Osteoblast (primary cell): ENCODE measurements around the gene SHISAL2B. TPM values are rescaled to one million over a fixed set of nuclear protein-coding genes. Genes with fewer than 3 reads are reported as not detected.

Source experiments
- DNase-seq: peaks from one replicate; pipeline ENCODE4 v3.0.0; 2011; ENCODE audit warnings: low spot score, mixed read lengths; ENCODE audit not compliant: insufficient read length; ENCODE audit errors: missing footprints
- H2AFZ ChIP-seq: 2 replicates; pipeline ENCODE4 v1.6.0; 2011; ENCODE audit warnings: mild to moderate bottlenecking, low read length
- H3K27ac ChIP-seq: 2 replicates; pipeline ENCODE4 v1.5.1; 2011; ENCODE audit warnings: mild to moderate bottlenecking, low read depth, low read length, moderate library complexity
- H3K27me3 ChIP-seq: 2 replicates; pipeline ENCODE4 v1.6.0; 2012; ENCODE audit warnings: mild to moderate bottlenecking, control low read depth, inconsistent platforms, low read length, moderate library complexity; ENCODE audit not compliant: insufficient read depth
- H3K36me3 ChIP-seq: 2 replicates; pipeline ENCODE4 v1.5.1; 2011; ENCODE audit warnings: mild to moderate bottlenecking, low read length, control low read depth, moderate library complexity; ENCODE audit not compliant: insufficient read depth
- H3K4me1 ChIP-seq: 2 replicates; pipeline ENCODE4 v1.5.1; 2011; ENCODE audit warnings: mild to moderate bottlenecking, low read length, control low read depth, moderate library complexity; ENCODE audit not compliant: insufficient read depth
- H3K4me2 ChIP-seq: 2 replicates; pipeline ENCODE4 v1.6.0; 2011; ENCODE audit warnings: mild to moderate bottlenecking, low read length; ENCODE audit not compliant: insufficient read depth
- H3K4me3 ChIP-seq: fragments of 200-600 bp; sonication (generic); 3 replicates; pipeline ENCODE4 v1.5.1; 2012; ENCODE audit warnings: mild to moderate bottlenecking, low read length, inconsistent platforms; ENCODE audit not compliant: insufficient read depth
- H3K79me2 ChIP-seq: 2 replicates; pipeline ENCODE4 v1.6.0; 2012; ENCODE audit warnings: mild to moderate bottlenecking, low read length, control low read depth, inconsistent platforms; ENCODE audit not compliant: insufficient read depth
- H3K9me3 ChIP-seq: 2 replicates; pipeline ENCODE4 v1.5.1; 2011; ENCODE audit warnings: low read depth, low read length, control low read depth
- H4K20me1 ChIP-seq: 2 replicates; pipeline ENCODE4 v1.6.0; 2012; ENCODE audit warnings: mild to moderate bottlenecking, low read length, control low read depth; ENCODE audit not compliant: insufficient read depth
- total RNA-seq: library from RNA; depleted of rRNA; stranded (reverse); fragments of >200 nt; gene quantifications from 2 replicates; pipeline ENCODE4 v1.2.3, GENCODE V29; 2012
- TF ChIP-seq, protein P1 (sequence below): IDR thresholded peaks from 2 replicates; pipeline ENCODE4 v1.5.1; 2011; ENCODE audit warnings: mild to moderate bottlenecking, low read depth, low read length, moderate library complexity; ENCODE audit errors: extremely low read depth

SHISAL2B gene
- total RNA-seq, 1 donor = not detected

DNA sequence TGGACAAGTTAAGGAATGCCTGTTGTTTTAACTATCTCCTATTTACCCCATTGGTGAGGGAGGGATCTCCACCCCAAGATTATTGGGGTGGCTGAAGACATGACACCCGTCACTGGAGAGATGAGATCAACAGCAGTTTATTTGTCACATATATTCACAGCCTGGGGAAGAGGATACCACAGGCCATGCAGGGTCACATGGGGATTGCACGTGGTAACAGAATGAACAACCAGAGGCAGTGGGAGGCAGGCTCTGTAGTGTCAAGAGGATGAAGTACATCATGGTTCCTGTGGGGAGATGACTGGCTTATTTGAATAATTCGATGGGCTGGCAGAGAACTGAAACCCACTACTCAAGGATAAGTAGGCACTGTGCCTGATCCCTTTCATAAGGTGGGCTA is 18.6 kb upstream of the SHISAL2B start:
- H3K4me3 ChIP-seq = no peak overlapping the region
- H3K4me1 ChIP-seq = peaks cover under 1% of the 10 kb centered on the region
- H2AFZ ChIP-seq = no peak overlapping the region
- TF ChIP-seq, protein P1, sequence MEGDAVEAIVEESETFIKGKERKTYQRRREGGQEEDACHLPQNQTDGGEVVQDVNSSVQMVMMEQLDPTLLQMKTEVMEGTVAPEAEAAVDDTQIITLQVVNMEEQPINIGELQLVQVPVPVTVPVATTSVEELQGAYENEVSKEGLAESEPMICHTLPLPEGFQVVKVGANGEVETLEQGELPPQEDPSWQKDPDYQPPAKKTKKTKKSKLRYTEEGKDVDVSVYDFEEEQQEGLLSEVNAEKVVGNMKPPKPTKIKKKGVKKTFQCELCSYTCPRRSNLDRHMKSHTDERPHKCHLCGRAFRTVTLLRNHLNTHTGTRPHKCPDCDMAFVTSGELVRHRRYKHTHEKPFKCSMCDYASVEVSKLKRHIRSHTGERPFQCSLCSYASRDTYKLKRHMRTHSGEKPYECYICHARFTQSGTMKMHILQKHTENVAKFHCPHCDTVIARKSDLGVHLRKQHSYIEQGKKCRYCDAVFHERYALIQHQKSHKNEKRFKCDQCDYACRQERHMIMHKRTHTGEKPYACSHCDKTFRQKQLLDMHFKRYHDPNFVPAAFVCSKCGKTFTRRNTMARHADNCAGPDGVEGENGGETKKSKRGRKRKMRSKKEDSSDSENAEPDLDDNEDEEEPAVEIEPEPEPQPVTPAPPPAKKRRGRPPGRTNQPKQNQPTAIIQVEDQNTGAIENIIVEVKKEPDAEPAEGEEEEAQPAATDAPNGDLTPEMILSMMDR = no peak
- no peaks in the 10 kb centered on the region for H3K36me3 ChIP-seq
- H3K27ac ChIP-seq = no peak overlapping the region
- no peaks in the 10 kb centered on the region for H3K9me3 ChIP-seq
- no peak overlapping the region for H3K4me2 ChIP-seq
- DNase-seq = no peak
- no peaks in the 10 kb centered on the region for H3K79me2 ChIP-seq
- peaks cover 2% of the 10 kb centered on the region for H3K27me3 ChIP-seq
- H4K20me1 ChIP-seq = no peaks in the 10 kb centered on the region

GRCh38 chr5:64678374-64678773 is 11.9 kb upstream of the SHISAL2B start:
- no peak overlapping the region for H2AFZ ChIP-seq
- TF ChIP-seq, protein P1 = no peak
- no peak for DNase-seq

GRCh38 chr5:64680289-64680688 is 10.0 kb upstream of the SHISAL2B start:
- Histone ChIP-seq H3K36me3 (no peaks in the 10 kb centered on the region), H2AFZ (no peak overlapping the region), H3K27me3 (peaks cover 14% of the 10 kb centered on the region), H3K79me2 (no peaks in the 10 kb centered on the region), H3K9me3 (no peaks in the 10 kb centered on the region), H4K20me1 (no peaks in the 10 kb centered on the region), H3K4me2 (no peak overlapping the region), H3K4me3 (no peak overlapping the region), H3K27ac (no peak overlapping the region), H3K4me1 (no peaks in the 10 kb centered on the region)
- DNase-seq = no peak
- TF ChIP-seq, protein P1 = peak; percentile 36

More at GRCh38 chr5:64678374-64678773, 11.9 kb upstream of the SHISAL2B start:
- Histone ChIP-seq H3K79me2 (no peaks in the 10 kb centered on the region), H3K27me3 (peaks cover 7% of the 10 kb centered on the region), H3K4me2 (no peak overlapping the region), H4K20me1 (no peaks in the 10 kb centered on the region), H3K9me3 (no peaks in the 10 kb centered on the region), H3K4me3 (no peak overlapping the region), H3K27ac (no peak overlapping the region), H3K4me1 (no peaks in the 10 kb centered on the region), H3K36me3 (no peaks in the 10 kb centered on the region)

GRCh38 chr5:64682608-64683007 is 7.7 kb upstream of the SHISAL2B start:
- Histone ChIP-seq H3K27me3 (peaks cover 13% of the 10 kb centered on the region), H3K27ac (no peak overlapping the region), H3K4me1 (no peaks in the 10 kb centered on the region), H3K79me2 (no peaks in the 10 kb centered on the region), H2AFZ (no peak overlapping the region), H3K9me3 (no peaks in the 10 kb centered on the region), H3K36me3 (no peaks in the 10 kb centered on the region), H3K4me2 (no peak overlapping the region), H3K4me3 (no peak overlapping the region), H4K20me1 (no peaks in the 10 kb centered on the region)
- TF ChIP-seq, protein P1 = no peak
- no peak for DNase-seq
